ENCODE measurements around the gene PALMD.

GRCh38 chr1:99731384-99731783 lies 85.5 kb downstream of the PALMD start:
- no peak for TF ChIP-seq EP300 (IDR thresholded peaks at IDR 0.05)
- no peak for TF ChIP-seq HOXA7 (CRISPR knock-in tag; IDR thresholded peaks at IDR 0.05)
- TF ChIP-seq, protein P1, sequence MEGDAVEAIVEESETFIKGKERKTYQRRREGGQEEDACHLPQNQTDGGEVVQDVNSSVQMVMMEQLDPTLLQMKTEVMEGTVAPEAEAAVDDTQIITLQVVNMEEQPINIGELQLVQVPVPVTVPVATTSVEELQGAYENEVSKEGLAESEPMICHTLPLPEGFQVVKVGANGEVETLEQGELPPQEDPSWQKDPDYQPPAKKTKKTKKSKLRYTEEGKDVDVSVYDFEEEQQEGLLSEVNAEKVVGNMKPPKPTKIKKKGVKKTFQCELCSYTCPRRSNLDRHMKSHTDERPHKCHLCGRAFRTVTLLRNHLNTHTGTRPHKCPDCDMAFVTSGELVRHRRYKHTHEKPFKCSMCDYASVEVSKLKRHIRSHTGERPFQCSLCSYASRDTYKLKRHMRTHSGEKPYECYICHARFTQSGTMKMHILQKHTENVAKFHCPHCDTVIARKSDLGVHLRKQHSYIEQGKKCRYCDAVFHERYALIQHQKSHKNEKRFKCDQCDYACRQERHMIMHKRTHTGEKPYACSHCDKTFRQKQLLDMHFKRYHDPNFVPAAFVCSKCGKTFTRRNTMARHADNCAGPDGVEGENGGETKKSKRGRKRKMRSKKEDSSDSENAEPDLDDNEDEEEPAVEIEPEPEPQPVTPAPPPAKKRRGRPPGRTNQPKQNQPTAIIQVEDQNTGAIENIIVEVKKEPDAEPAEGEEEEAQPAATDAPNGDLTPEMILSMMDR (IDR thresholded peaks at IDR 0.05), result no peak
- no peak for TF ChIP-seq RAD21 (conservative IDR thresholded peaks at IDR 0.05 in 1 of 2, IDR thresholded peaks at IDR 0.05 in 1 of 2)
- TF ChIP-seq RFX5 (IDR thresholded peaks at IDR 0.05), result no peak

All from A549 (cell line).